Measurements from ENCODE around the gene AP1S1. TPM values are rescaled to one million over a fixed set of nuclear protein-coding genes. Genes with fewer than 3 reads are reported as not detected.

Gene AP1S1
- total and polyA plus RNA-seq, 4 donors = 16.8 to 51.2 (median 24.1) TPM

DNA sequence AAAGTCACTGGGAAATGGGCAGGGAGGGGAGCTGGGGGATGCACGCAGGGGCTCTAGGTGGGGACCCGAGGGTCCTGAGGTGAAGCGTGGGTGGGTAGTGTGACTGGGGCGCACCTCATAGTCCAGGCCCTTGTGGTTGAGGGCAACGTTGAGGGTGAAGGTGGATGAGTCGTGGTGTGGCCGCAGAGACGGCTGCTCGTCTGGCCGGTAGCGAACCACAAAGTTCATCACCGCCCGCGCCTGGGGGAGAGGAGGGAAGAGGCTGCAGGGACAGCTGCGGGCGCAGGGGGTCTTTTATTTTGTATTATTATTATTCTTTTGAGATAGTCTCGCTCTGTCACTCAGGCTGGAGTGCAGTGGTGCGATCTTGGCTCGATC is 52.4 kb downstream of the AP1S1 start:
- no peak overlapping the region for H3K27ac ChIP-seq (ENCODE audit: low read depth in 1 of 2, low read length in 2 of 2)
- peaks cover 0 to 4% of the 10 kb centered on the region in 2 donors for H3K36me3 ChIP-seq (ENCODE audit: control insufficient read depth in 1 of 2, insufficient read depth in 2 of 2, low read length in 1 of 2)
- WGBS, 2 donors = 89 to 90% methylated on average over 19 of the region's 19 CpGs
- H3K9me3 ChIP-seq (ENCODE audit: control insufficient read depth, low read length) = no peaks in the 10 kb centered on the region
- ATAC-seq (ENCODE audit: low FRiP score) (no peak), DNase-seq (no peak)
- H3K27me3 ChIP-seq (ENCODE audit: control insufficient read depth in 1 of 2, insufficient read depth in 2 of 2, low read length in 1 of 2) = no peaks in the 10 kb centered on the region
- no peak overlapping the region for H3K4me3 ChIP-seq (ENCODE audit: low read length in 2 of 2)
- intact Hi-C loops (cut with DNase I) = no loop called here
- no peaks in the 10 kb centered on the region for H3K4me1 ChIP-seq (ENCODE audit: control insufficient read depth in 1 of 2, insufficient read depth in 2 of 2, low read length in 2 of 2)

DNA sequence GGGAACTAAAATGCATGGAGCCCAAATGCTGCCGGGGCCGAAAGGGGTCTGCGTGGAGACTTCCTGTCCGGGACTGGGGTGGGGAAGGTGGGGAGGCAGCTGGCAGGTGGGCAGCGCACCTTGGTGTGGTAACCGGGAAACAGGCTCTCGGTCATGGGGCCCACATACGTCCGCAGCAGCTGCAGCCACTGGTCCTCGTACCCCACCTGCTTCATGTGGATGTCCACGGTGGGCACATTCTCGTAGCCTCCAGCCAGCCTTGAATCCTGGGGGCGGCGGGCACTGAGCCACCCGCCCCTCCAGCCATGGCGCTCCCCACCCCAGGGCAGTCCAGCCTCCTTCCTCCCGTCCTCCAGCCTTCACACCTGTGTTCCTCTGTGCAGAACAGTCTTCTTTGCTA is 53.2 kb downstream of the AP1S1 start:
- no peak overlapping the region for H3K27ac ChIP-seq (ENCODE audit: low read depth in 1 of 2, low read length in 2 of 2)
- no peak for DNase-seq
- no peaks in the 10 kb centered on the region for H3K4me1 ChIP-seq (ENCODE audit: control insufficient read depth in 1 of 2, insufficient read depth in 2 of 2, low read length in 2 of 2)
- H3K9me3 ChIP-seq (ENCODE audit: control insufficient read depth, low read length) = no peaks in the 10 kb centered on the region
- no peaks in the 10 kb centered on the region for H3K27me3 ChIP-seq (ENCODE audit: control insufficient read depth in 1 of 2, insufficient read depth in 2 of 2, low read length in 1 of 2)
- intact Hi-C loops (cut with DNase I) = no loop called here
- ATAC-seq (ENCODE audit: low FRiP score) = peak; percentile 20
- H3K4me3 ChIP-seq (ENCODE audit: low read length in 2 of 2) = no peak overlapping the region
- H3K36me3 ChIP-seq (ENCODE audit: control insufficient read depth in 1 of 2, insufficient read depth in 2 of 2, low read length in 1 of 2) = peaks cover 0 to 7% of the 10 kb centered on the region in 2 donors
- 88 to 91% methylated on average over 13 to 17 of the region's 17 CpGs for WGBS, 2 donors

DNA sequence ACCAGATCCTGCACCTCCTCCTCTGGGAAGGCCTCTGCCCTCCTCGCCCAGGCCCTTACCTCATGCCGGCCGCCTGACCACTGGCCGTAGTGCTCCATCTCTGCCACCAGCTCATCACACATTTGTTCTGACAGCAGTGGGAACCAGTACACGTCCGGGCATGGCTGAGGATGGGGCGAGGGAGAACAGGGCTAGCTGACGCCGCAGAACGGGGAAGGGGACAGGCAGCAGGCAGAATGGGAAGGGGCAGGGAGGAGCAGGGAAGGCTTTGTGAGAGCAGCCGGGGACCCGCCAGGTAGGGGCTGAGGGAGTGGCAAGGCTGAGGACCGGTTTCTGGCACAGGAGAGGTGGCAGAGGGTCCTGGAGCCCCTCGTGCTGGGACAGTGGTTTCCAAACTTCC is 54.5 kb downstream of the AP1S1 start:
- WGBS, 2 donors = 88 to 92% methylated on average over 14 of the region's 14 CpGs
- Histone ChIP-seq H3K4me3 (ENCODE audit: low read length in 2 of 2) (no peak overlapping the region), H3K36me3 (ENCODE audit: control insufficient read depth in 1 of 2, insufficient read depth in 2 of 2, low read length in 1 of 2) (peaks cover 0 to 7% of the 10 kb centered on the region in 2 donors), H3K4me1 (ENCODE audit: control insufficient read depth in 1 of 2, insufficient read depth in 2 of 2, low read length in 2 of 2) (no peaks in the 10 kb centered on the region), H3K27me3 (ENCODE audit: control insufficient read depth in 1 of 2, insufficient read depth in 2 of 2, low read length in 1 of 2) (no peaks in the 10 kb centered on the region), H3K9me3 (ENCODE audit: control insufficient read depth, low read length) (no peaks in the 10 kb centered on the region), H3K27ac (ENCODE audit: low read depth in 1 of 2, low read length in 2 of 2) (no peak overlapping the region)
- ATAC-seq (ENCODE audit: low FRiP score) = no peak
- no peak for DNase-seq
- intact Hi-C loops (cut with DNase I) = no loop called here

DNA sequence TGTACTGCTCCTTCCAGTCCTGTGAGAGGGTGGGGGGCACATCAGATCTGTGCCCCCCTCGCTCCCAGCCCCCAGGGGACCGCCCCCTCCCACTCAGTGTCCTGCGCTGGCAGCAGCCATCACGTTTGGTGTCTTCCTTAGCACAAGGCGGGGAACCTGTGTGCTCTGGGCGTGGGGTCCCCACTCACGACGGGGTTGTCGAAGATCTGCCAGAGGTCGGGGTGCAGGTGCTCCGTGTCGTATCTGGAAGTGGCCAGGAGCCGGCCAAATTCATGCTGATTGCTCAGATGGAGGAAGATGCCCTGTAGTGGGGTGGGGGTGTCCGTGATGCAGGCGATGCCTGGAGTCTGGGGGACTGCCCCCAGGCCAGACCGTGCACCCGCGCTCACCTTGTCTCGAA is 55.9 kb downstream of the AP1S1 start:
- intact Hi-C loops (cut with DNase I) = no loop called here
- Histone ChIP-seq H3K9me3 (ENCODE audit: control insufficient read depth, low read length) (no peaks in the 10 kb centered on the region), H3K27me3 (ENCODE audit: control insufficient read depth in 1 of 2, insufficient read depth in 2 of 2, low read length in 1 of 2) (no peaks in the 10 kb centered on the region), H3K27ac (ENCODE audit: low read depth in 1 of 2, low read length in 2 of 2) (no peak overlapping the region), H3K36me3 (ENCODE audit: control insufficient read depth in 1 of 2, insufficient read depth in 2 of 2, low read length in 1 of 2) (peaks cover 0 to 7% of the 10 kb centered on the region in 2 donors), H3K4me1 (ENCODE audit: control insufficient read depth in 1 of 2, insufficient read depth in 2 of 2, low read length in 2 of 2) (no peaks in the 10 kb centered on the region), H3K4me3 (ENCODE audit: low read length in 2 of 2) (no peak overlapping the region)
- DNase-seq (no peak), ATAC-seq (ENCODE audit: low FRiP score) (no peak)
- 92 to 93% methylated on average over 19 of the region's 19 CpGs for WGBS, 2 donors

Small RNA genes lying within 50 kb of the gene (microRNA-seq; reads per million reads assigned to microRNA genes)
- 0 reads per million in 2 donors for gene MIR4653

Other genes starting within 250 kb of the AP1S1 start
- gene MUC3A, start 204.9 kb upstream of the AP1S1 start, total RNA-seq = under 1 TPM; 0.39 to 0.45 TPM
- gene MUC3A, start 204.9 kb upstream of the AP1S1 start, polyA plus RNA-seq = 1 to 10 TPM in 1 of 2 donors, not detected in 1; 5.5 TPM
- gene MUC12, start 184.9 kb upstream of the AP1S1 start, total RNA-seq = under 1 TPM; 0.24 to 0.88 TPM
- gene MUC12, start 184.9 kb upstream of the AP1S1 start, polyA plus RNA-seq = 10 to 100 TPM in 1 of 2 donors, 1 to 10 TPM in 1; 2.6 to 13.1 TPM
- gene MUC17, start 134.4 kb upstream of the AP1S1 start, total RNA-seq = not detected
- gene MUC17, start 134.4 kb upstream of the AP1S1 start, polyA plus RNA-seq = 1 to 10 TPM in 1 of 2 donors, not detected in 1; 1.6 TPM
- gene TRIM56, start 69.0 kb upstream of the AP1S1 start, total RNA-seq = 10 to 100 TPM; 56.6 to 58.3 TPM
- 10 to 100 TPM in 1 of 2 donors, 1 to 10 TPM in 1; 9.4 to 16.9 TPM for gene TRIM56, start 69.0 kb upstream of the AP1S1 start, polyA plus RNA-seq
- gene SERPINE1, start 27.4 kb upstream of the AP1S1 start, total RNA-seq = 100 to 1,000 TPM in 1 of 2 donors, 10 to 100 TPM in 1; 57.1 to 693 TPM
- 100 to 1,000 TPM in 1 of 2 donors, 10 to 100 TPM in 1; 71.5 to 137 TPM for gene SERPINE1, start 27.4 kb upstream of the AP1S1 start, polyA plus RNA-seq
- gene VGF, start 11.1 kb downstream of the AP1S1 start, total RNA-seq = not detected
- gene VGF, start 11.1 kb downstream of the AP1S1 start, polyA plus RNA-seq = not detected
- not detected for gene NAT16, start 25.8 kb downstream of the AP1S1 start, total RNA-seq
- gene NAT16, start 25.8 kb downstream of the AP1S1 start, polyA plus RNA-seq = not detected
- not detected for gene MOGAT3, start 46.6 kb downstream of the AP1S1 start, total RNA-seq
- gene MOGAT3, start 46.6 kb downstream of the AP1S1 start, polyA plus RNA-seq = 1 to 10 TPM in 1 of 2 donors, not detected in 1; 5.4 TPM
- gene PLOD3, start 63.1 kb downstream of the AP1S1 start, total RNA-seq = 10 to 100 TPM; 51.8 to 70.6 TPM
- 10 to 100 TPM; 27.2 to 48.5 TPM for gene PLOD3, start 63.1 kb downstream of the AP1S1 start, polyA plus RNA-seq
- gene ZNHIT1, start 63.7 kb downstream of the AP1S1 start, total RNA-seq = 10 to 100 TPM; 48.7 to 54.4 TPM
- 100 to 1,000 TPM in 1 of 2 donors, 10 to 100 TPM in 1; 95.8 to 114 TPM for gene ZNHIT1, start 63.7 kb downstream of the AP1S1 start, polyA plus RNA-seq
- gene CLDN15, start 83.3 kb downstream of the AP1S1 start, total RNA-seq = 10 to 100 TPM in 1 of 2 donors, 1 to 10 TPM in 1; 7.5 to 14.8 TPM
- 10 to 100 TPM in 1 of 2 donors, 1 to 10 TPM in 1; 6.5 to 19.7 TPM for gene CLDN15, start 83.3 kb downstream of the AP1S1 start, polyA plus RNA-seq
- 100 to 1,000 TPM; 146 to 155 TPM for gene FIS1, start 90.6 kb downstream of the AP1S1 start, total RNA-seq
- 100 to 1,000 TPM; 294 to 333 TPM for gene FIS1, start 90.6 kb downstream of the AP1S1 start, polyA plus RNA-seq
- 10 to 100 TPM; 10.9 to 16.5 TPM for gene IFT22, start 167.3 kb downstream of the AP1S1 start, total RNA-seq
- 10 to 100 TPM; 28.2 to 30.6 TPM for gene IFT22, start 167.3 kb downstream of the AP1S1 start, polyA plus RNA-seq
- gene COL26A1, start 208.4 kb downstream of the AP1S1 start, total RNA-seq = not detected
- gene COL26A1, start 208.4 kb downstream of the AP1S1 start, polyA plus RNA-seq = not detected